ENCODE measurements around the gene DCDC1.

Gene DCDC1

DNA sequence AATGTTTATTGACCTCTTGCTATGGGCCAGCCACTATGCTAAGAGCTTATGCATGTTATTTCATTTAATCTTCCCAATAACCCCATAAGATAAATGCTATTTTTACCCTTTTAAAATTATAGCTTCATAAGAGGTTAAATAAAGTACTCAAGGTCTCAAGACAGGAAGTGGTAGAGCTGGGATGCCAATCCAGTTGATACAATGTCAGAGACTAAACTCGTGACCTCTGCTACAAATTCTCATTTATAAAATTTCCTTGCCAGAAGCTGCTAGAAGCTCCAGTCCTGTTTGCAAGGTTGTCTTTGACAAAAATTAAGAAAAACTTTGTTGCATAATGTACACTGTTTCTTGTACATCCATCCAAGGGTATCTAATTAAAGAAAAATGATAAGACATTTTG, 517.4 kb downstream of the DCDC1 start:
- no peak overlapping the region for H3K9ac ChIP-seq (ENCODE audit: low read length)
- no peak overlapping the region for H3K56ac ChIP-seq (ENCODE audit: low read length)
- no peaks in the 10 kb centered on the region for H3K79me1 ChIP-seq (ENCODE audit: low read length)
- H4K5ac ChIP-seq (ENCODE audit: low read length): no peak overlapping the region
- H3K27me3 ChIP-seq (ENCODE audit: insufficient read depth, low read length, poor library complexity): no peaks in the 10 kb centered on the region
- H2AK5ac ChIP-seq (ENCODE audit: low read length): no peak overlapping the region
- no peak for DNase-seq
- H3K36me3 ChIP-seq (ENCODE audit: control insufficient read depth, insufficient read depth, low read length): no peaks in the 10 kb centered on the region
- no CpG with 5 or more reads among the region's 1 CpG for WGBS (ENCODE audit: extremely low coverage, insufficient coverage, low lambda C conversion rate)
- H4K8ac ChIP-seq (ENCODE audit: low read depth, low read length): no peak overlapping the region
- no peak overlapping the region for H2BK15ac ChIP-seq (replicated peaks; ENCODE audit: low read depth)
- no peak overlapping the region for H3K23ac ChIP-seq (ENCODE audit: low read length)
- no peak overlapping the region for H3K4me3 ChIP-seq (ENCODE audit: low read length)
- H3K4me1 ChIP-seq (ENCODE audit: control insufficient read depth, low read depth, low read length): no peaks in the 10 kb centered on the region
- H2BK5ac ChIP-seq (ENCODE audit: low read length): no peak overlapping the region
- H3K4me2 ChIP-seq (ENCODE audit: low read length): no peak overlapping the region
- H3K18ac ChIP-seq (ENCODE audit: low read length): no peak overlapping the region
- H2BK120ac ChIP-seq (ENCODE audit: low read depth, low read length): no peak overlapping the region
- no peak overlapping the region for H3K4ac ChIP-seq (ENCODE audit: low read depth, low read length)
- no peak overlapping the region for H3K27ac ChIP-seq (ENCODE audit: low read depth, low read length)
- no peaks in the 10 kb centered on the region for H3K79me2 ChIP-seq (ENCODE audit: control insufficient read depth, insufficient read depth, low read length)

DNA sequence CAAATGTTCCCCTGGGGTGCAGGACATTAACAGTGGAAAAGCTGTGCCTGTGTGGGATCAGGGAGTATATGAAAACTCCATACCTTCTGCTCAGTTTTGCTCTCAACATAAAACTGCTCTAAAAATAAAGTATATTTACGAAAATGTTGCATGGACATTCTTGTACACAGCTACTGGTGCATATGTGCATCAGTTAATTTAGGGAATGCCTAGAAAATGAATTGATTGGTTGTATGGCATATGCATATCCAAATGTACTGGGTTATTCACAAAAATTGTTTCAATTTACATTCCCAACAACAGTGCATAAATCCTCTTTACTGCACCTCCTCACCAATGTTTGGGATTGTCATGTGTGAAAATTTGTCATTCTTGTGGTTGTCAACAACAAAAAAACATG, 532.3 kb downstream of the DCDC1 start:
- Histone ChIP-seq H3K56ac (ENCODE audit: low read length) (no peak overlapping the region), H3K4me3 (ENCODE audit: low read length) (no peak overlapping the region), H3K23ac (ENCODE audit: low read length) (no peak overlapping the region), H3K4ac (ENCODE audit: low read depth, low read length) (no peak overlapping the region), H3K27me3 (ENCODE audit: insufficient read depth, low read length, poor library complexity) (no peaks in the 10 kb centered on the region), H3K4me1 (ENCODE audit: control insufficient read depth, low read depth, low read length) (no peaks in the 10 kb centered on the region), H3K9ac (ENCODE audit: low read length) (no peak overlapping the region), H2BK15ac (replicated peaks; ENCODE audit: low read depth) (no peak overlapping the region), H4K5ac (ENCODE audit: low read length) (no peak overlapping the region), H3K36me3 (ENCODE audit: control insufficient read depth, insufficient read depth, low read length) (no peaks in the 10 kb centered on the region), H3K27ac (ENCODE audit: low read depth, low read length) (no peak overlapping the region), H3K18ac (ENCODE audit: low read length) (no peak overlapping the region), H2AK5ac (ENCODE audit: low read length) (no peak overlapping the region), H4K8ac (ENCODE audit: low read depth, low read length) (no peak overlapping the region), H2BK120ac (ENCODE audit: low read depth, low read length) (no peak overlapping the region), H3K4me2 (ENCODE audit: low read length) (no peak overlapping the region), H3K79me2 (ENCODE audit: control insufficient read depth, insufficient read depth, low read length) (no peaks in the 10 kb centered on the region), H3K79me1 (ENCODE audit: low read length) (no peaks in the 10 kb centered on the region), H2BK5ac (ENCODE audit: low read length) (no peak overlapping the region)
- DNase-seq: no peak
- WGBS (ENCODE audit: extremely low coverage, insufficient coverage, low lambda C conversion rate): no CpG with 5 or more reads among the region's 1 CpG

DNA sequence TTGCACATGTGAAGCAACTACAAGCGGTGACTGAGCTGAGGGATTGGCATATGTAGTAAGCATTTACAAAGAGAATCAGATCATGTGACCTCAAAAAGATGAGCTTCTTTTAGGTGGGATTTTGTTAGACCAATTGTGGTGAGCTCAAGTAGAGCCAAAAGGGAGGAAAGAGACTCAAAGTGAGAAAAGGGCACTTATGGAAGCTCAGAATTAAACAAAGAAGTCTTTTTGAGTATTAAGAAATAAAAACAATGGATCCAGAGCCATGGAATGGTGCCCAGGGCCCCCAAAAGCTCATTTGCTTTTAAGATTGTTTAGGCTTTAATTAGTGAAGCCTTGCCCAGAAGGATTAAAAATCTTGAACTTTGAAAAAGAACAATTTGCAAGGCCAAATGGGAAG, 536.7 kb downstream of the DCDC1 start:
- Histone ChIP-seq H3K23ac (ENCODE audit: low read length) (no peak overlapping the region), H3K4me3 (ENCODE audit: low read length) (no peak overlapping the region), H3K27me3 (ENCODE audit: insufficient read depth, low read length, poor library complexity) (no peaks in the 10 kb centered on the region), H4K8ac (ENCODE audit: low read depth, low read length) (no peak overlapping the region), H2AK5ac (ENCODE audit: low read length) (no peak overlapping the region), H2BK120ac (ENCODE audit: low read depth, low read length) (no peak overlapping the region), H3K79me2 (ENCODE audit: control insufficient read depth, insufficient read depth, low read length) (no peaks in the 10 kb centered on the region), H3K4me1 (ENCODE audit: control insufficient read depth, low read depth, low read length) (no peaks in the 10 kb centered on the region), H3K27ac (ENCODE audit: low read depth, low read length) (no peak overlapping the region), H3K36me3 (ENCODE audit: control insufficient read depth, insufficient read depth, low read length) (no peaks in the 10 kb centered on the region), H3K4ac (ENCODE audit: low read depth, low read length) (no peak overlapping the region), H2BK5ac (ENCODE audit: low read length) (no peak overlapping the region), H3K18ac (ENCODE audit: low read length) (no peak overlapping the region), H3K9ac (ENCODE audit: low read length) (no peak overlapping the region), H3K79me1 (ENCODE audit: low read length) (no peaks in the 10 kb centered on the region), H3K4me2 (ENCODE audit: low read length) (no peak overlapping the region), H2BK15ac (replicated peaks; ENCODE audit: low read depth) (no peak overlapping the region), H4K5ac (ENCODE audit: low read length) (no peak overlapping the region), H3K56ac (ENCODE audit: low read length) (no peak overlapping the region)
- WGBS (ENCODE audit: extremely low coverage, insufficient coverage, low lambda C conversion rate): no CpG with 5 or more reads among the region's 1 CpG
- no peak for DNase-seq

DNA sequence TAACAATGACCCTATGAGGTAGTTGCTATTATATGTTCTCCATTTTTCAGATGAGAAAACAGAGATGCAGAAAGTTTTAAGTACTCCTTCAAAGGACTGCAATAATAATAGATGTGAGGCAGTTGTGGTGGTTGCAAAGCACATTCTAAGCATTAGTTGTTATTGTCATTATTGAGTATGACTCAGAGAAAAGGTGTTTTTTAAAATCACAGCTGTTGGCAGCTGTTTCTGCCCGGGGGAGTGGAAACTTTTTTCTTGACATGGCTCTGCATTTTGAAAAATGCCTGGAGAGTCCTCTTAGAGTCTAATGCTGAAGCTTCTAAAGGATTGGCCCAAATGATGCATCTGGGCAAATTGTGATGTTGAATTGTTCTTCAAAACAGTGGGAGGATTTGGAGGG, 538.9 kb downstream of the DCDC1 start:
- H3K4me2 ChIP-seq (ENCODE audit: low read length): no peak overlapping the region
- no peaks in the 10 kb centered on the region for H3K27me3 ChIP-seq (ENCODE audit: insufficient read depth, low read length, poor library complexity)
- no peaks in the 10 kb centered on the region for H3K36me3 ChIP-seq (ENCODE audit: control insufficient read depth, insufficient read depth, low read length)
- H4K8ac ChIP-seq (ENCODE audit: low read depth, low read length): no peak overlapping the region
- H3K79me1 ChIP-seq (ENCODE audit: low read length): no peaks in the 10 kb centered on the region
- no peak for DNase-seq
- H3K4me1 ChIP-seq (ENCODE audit: control insufficient read depth, low read depth, low read length): no peaks in the 10 kb centered on the region
- no peak overlapping the region for H3K56ac ChIP-seq (ENCODE audit: low read length)
- H4K5ac ChIP-seq (ENCODE audit: low read length): no peak overlapping the region
- H3K4me3 ChIP-seq (ENCODE audit: low read length): no peak overlapping the region
- H3K4ac ChIP-seq (ENCODE audit: low read depth, low read length): no peak overlapping the region
- H3K23ac ChIP-seq (ENCODE audit: low read length): no peak overlapping the region
- no peaks in the 10 kb centered on the region for H3K79me2 ChIP-seq (ENCODE audit: control insufficient read depth, insufficient read depth, low read length)
- no peak overlapping the region for H3K18ac ChIP-seq (ENCODE audit: low read length)
- no CpG with 5 or more reads among the region's 1 CpG for WGBS (ENCODE audit: extremely low coverage, insufficient coverage, low lambda C conversion rate)
- H2BK120ac ChIP-seq (ENCODE audit: low read depth, low read length): no peak overlapping the region
- no peak overlapping the region for H2BK15ac ChIP-seq (replicated peaks; ENCODE audit: low read depth)
- no peak overlapping the region for H2AK5ac ChIP-seq (ENCODE audit: low read length)
- H2BK5ac ChIP-seq (ENCODE audit: low read length): no peak overlapping the region
- no peak overlapping the region for H3K9ac ChIP-seq (ENCODE audit: low read length)
- no peak overlapping the region for H3K27ac ChIP-seq (ENCODE audit: low read depth, low read length)

DNA sequence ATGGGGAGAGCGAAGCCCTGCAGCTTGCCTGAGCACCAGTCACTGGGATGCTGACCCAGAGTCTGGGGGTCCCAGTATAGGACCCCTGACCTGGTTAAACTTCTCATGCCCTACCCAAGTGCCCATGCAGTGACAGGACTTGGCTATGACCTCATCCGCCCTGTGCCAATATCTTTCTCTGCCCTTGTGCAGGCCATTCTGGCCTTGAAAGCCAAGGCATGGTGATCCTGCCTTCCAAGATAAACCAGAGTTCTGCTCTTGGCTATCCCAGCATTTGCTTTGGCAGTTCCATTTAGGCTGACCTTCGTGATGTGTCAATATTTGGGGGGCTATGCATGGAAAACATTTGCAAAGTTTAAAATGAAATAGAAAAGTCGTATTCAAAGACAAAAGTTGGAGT, 542.6 kb downstream of the DCDC1 start:
- Histone ChIP-seq H2BK5ac (ENCODE audit: low read length) (no peak overlapping the region), H3K4me1 (ENCODE audit: control insufficient read depth, low read depth, low read length) (no peaks in the 10 kb centered on the region), H2AK5ac (ENCODE audit: low read length) (no peak overlapping the region), H4K8ac (ENCODE audit: low read depth, low read length) (no peak overlapping the region), H3K23ac (ENCODE audit: low read length) (no peak overlapping the region), H3K4ac (ENCODE audit: low read depth, low read length) (no peak overlapping the region), H3K18ac (ENCODE audit: low read length) (no peak overlapping the region), H3K4me2 (ENCODE audit: low read length) (no peak overlapping the region), H3K79me1 (ENCODE audit: low read length) (no peaks in the 10 kb centered on the region), H2BK120ac (ENCODE audit: low read depth, low read length) (no peak overlapping the region), H3K27me3 (ENCODE audit: insufficient read depth, low read length, poor library complexity) (no peaks in the 10 kb centered on the region), H3K27ac (ENCODE audit: low read depth, low read length) (no peak overlapping the region), H2BK15ac (replicated peaks; ENCODE audit: low read depth) (no peak overlapping the region), H3K56ac (ENCODE audit: low read length) (no peak overlapping the region), H3K4me3 (ENCODE audit: low read length) (no peak overlapping the region), H3K79me2 (ENCODE audit: control insufficient read depth, insufficient read depth, low read length) (no peaks in the 10 kb centered on the region), H4K5ac (ENCODE audit: low read length) (no peak overlapping the region), H3K36me3 (ENCODE audit: control insufficient read depth, insufficient read depth, low read length) (no peaks in the 10 kb centered on the region), H3K9ac (ENCODE audit: low read length) (no peak overlapping the region)
- no peak for DNase-seq
- no CpG with 5 or more reads among the region's 4 CpGs for WGBS (ENCODE audit: extremely low coverage, insufficient coverage, low lambda C conversion rate)

DNA sequence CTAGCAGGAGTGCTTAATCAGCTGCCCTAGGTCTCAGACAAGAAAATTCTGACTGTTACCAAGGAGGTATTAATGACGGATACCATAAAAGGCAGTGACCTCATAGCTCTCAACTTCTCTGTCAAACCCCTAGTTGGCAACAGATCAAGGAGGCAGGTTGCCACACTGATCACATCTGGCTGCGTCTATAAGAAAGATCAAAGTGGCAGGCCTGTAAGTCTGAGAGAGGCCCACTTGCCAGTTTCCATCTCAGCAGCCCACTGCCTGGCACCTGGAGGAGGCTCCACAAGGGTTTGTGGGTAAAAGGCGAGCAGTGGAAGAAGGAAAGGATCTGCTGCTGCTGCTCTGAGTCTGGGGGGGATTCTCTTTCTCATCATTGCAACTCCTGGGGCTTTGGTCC, 543.8 kb downstream of the DCDC1 start:
- Histone ChIP-seq H3K27me3 (ENCODE audit: insufficient read depth, low read length, poor library complexity) (no peaks in the 10 kb centered on the region), H2BK120ac (ENCODE audit: low read depth, low read length) (no peak overlapping the region), H3K4me1 (ENCODE audit: control insufficient read depth, low read depth, low read length) (no peaks in the 10 kb centered on the region), H3K27ac (ENCODE audit: low read depth, low read length) (no peak overlapping the region), H2AK5ac (ENCODE audit: low read length) (no peak overlapping the region), H3K79me1 (ENCODE audit: low read length) (no peaks in the 10 kb centered on the region), H2BK5ac (ENCODE audit: low read length) (no peak overlapping the region), H3K18ac (ENCODE audit: low read length) (no peak overlapping the region), H3K36me3 (ENCODE audit: control insufficient read depth, insufficient read depth, low read length) (no peaks in the 10 kb centered on the region), H3K4ac (ENCODE audit: low read depth, low read length) (no peak overlapping the region), H3K79me2 (ENCODE audit: control insufficient read depth, insufficient read depth, low read length) (no peaks in the 10 kb centered on the region), H3K23ac (ENCODE audit: low read length) (no peak overlapping the region), H4K8ac (ENCODE audit: low read depth, low read length) (no peak overlapping the region), H3K56ac (ENCODE audit: low read length) (no peak overlapping the region), H3K4me3 (ENCODE audit: low read length) (no peak overlapping the region), H2BK15ac (replicated peaks; ENCODE audit: low read depth) (no peak overlapping the region), H3K4me2 (ENCODE audit: low read length) (no peak overlapping the region), H3K9ac (ENCODE audit: low read length) (no peak overlapping the region), H4K5ac (ENCODE audit: low read length) (no peak overlapping the region)
- DNase-seq: no peak
- WGBS (ENCODE audit: extremely low coverage, insufficient coverage, low lambda C conversion rate): no CpG with 5 or more reads among the region's 3 CpGs
